ENCODE results near the gene MARK2.

The MARK2 gene

GRCh38 chr11:63917692-63918506 lies 79.0 kb downstream of the MARK2 start:
- TF ChIP-seq CTCF (IDR thresholded peaks at IDR 0.05), result no peak
- peak overlapping the region; percentile 64 for H2AFZ ChIP-seq
- peak overlapping the region; percentile 76 for H3K4me2 ChIP-seq (ENCODE audit: low read length)
- no peaks in the 10 kb centered on the region for H3K9me3 ChIP-seq (ENCODE audit: control insufficient read depth, low read length)
- peaks cover 9% of the 10 kb centered on the region for H3K4me1 ChIP-seq
- H3K36me3 ChIP-seq (ENCODE audit: control insufficient read depth, insufficient read depth, low read length), result no peaks in the 10 kb centered on the region
- H3K79me2 ChIP-seq, result no peaks in the 10 kb centered on the region
- peak overlapping the region; percentile 31 for H3K4me3 ChIP-seq (ENCODE audit: low read depth, low read length)
- peak overlapping the region; percentile 99 for H3K27ac ChIP-seq
- H3K27me3 ChIP-seq (ENCODE audit: control insufficient read depth, insufficient read depth, low read length), result no peaks in the 10 kb centered on the region
- no peak overlapping the region for H3K9ac ChIP-seq

- Histone ChIP-seq H3K9ac (no peak overlapping the region), H3K27me3 (ENCODE audit: control insufficient read depth, insufficient read depth, low read length) (no peaks in the 10 kb centered on the region), H3K36me3 (ENCODE audit: control insufficient read depth, insufficient read depth, low read length) (no peaks in the 10 kb centered on the region), H3K79me2 (no peaks in the 10 kb centered on the region), H3K4me2 (ENCODE audit: low read length) (peak overlapping the region; percentile 76), H3K27ac (peak overlapping the region; percentile 99), H2AFZ (peak overlapping the region; percentile 53), H3K4me3 (ENCODE audit: low read depth, low read length) (peak overlapping the region; percentile 36), H3K4me1 (peaks cover 9% of the 10 kb centered on the region), H3K9me3 (ENCODE audit: control insufficient read depth, low read length) (no peaks in the 10 kb centered on the region)
- TF ChIP-seq CTCF (IDR thresholded peaks at IDR 0.05), result no peak
Measured at GRCh38 chr11:63918507-63919191, 79.7 kb downstream of the MARK2 start.

GRCh38 chr11:63919267-63920125 lies 80.6 kb downstream of the MARK2 start:
- Histone ChIP-seq H3K9me3 (ENCODE audit: control insufficient read depth, low read length) (no peaks in the 10 kb centered on the region), H3K36me3 (ENCODE audit: control insufficient read depth, insufficient read depth, low read length) (no peaks in the 10 kb centered on the region), H3K4me2 (ENCODE audit: low read length) (peak overlapping the region; percentile 76), H3K4me3 (ENCODE audit: low read depth, low read length) (peak overlapping the region; percentile 36), H3K9ac (peak overlapping the region; percentile 53), H2AFZ (peak overlapping the region; percentile 51), H3K27me3 (ENCODE audit: control insufficient read depth, insufficient read depth, low read length) (no peaks in the 10 kb centered on the region), H3K27ac (peak overlapping the region; percentile 99), H3K4me1 (peaks cover 9% of the 10 kb centered on the region), H3K79me2 (no peaks in the 10 kb centered on the region)
- no peak for TF ChIP-seq CTCF (IDR thresholded peaks at IDR 0.05)

GRCh38 chr11:63920126-63920938 lies 81.4 kb downstream of the MARK2 start:
- H2AFZ ChIP-seq, result peak overlapping the region; percentile 51
- peak overlapping the region; percentile 36 for H3K4me3 ChIP-seq (ENCODE audit: low read depth, low read length)
- no peaks in the 10 kb centered on the region for H3K79me2 ChIP-seq
- H3K4me1 ChIP-seq, result peaks cover 9% of the 10 kb centered on the region
- H3K27ac ChIP-seq, result peak overlapping the region; percentile 99
- TF ChIP-seq CTCF (IDR thresholded peaks at IDR 0.05), result no peak
- H3K27me3 ChIP-seq (ENCODE audit: control insufficient read depth, insufficient read depth, low read length), result no peaks in the 10 kb centered on the region
- no peaks in the 10 kb centered on the region for H3K36me3 ChIP-seq (ENCODE audit: control insufficient read depth, insufficient read depth, low read length)
- peak overlapping the region; percentile 76 for H3K4me2 ChIP-seq (ENCODE audit: low read length)
- H3K9me3 ChIP-seq (ENCODE audit: control insufficient read depth, low read length), result no peaks in the 10 kb centered on the region
- peak overlapping the region; percentile 53 for H3K9ac ChIP-seq

Measured in parathyroid adenoma (tissue), 2 donors.